ELF-1 (cell line): Measurements from ENCODE around the gene UROD.

Experiments
- DNase-seq: peaks from one replicate; pipeline ENCODE4 v3.0.0-alpha.2; 2016; ENCODE audit warnings: low read depth, low spot score

Gene UROD

DNA sequence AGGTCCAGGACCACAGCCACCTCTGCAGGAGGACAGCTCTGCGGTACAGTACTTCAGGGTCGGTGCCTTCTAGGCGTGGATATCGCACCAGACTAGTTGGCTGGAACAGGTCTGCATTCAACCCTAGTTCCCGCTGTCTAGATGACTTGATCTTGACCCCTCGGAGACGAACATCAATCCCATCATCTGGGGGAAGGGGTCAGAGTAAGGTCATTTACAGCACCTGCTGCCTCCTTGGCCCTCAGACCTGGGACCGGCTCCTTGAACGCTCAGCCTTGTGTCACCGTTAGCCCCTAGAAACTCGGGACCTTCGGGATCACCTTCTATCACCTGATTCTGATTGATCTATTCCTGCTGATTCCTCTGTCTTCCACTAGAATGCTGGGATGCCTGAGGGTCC, 3.5 kb upstream of the UROD start:
- no peak for DNase-seq

DNA sequence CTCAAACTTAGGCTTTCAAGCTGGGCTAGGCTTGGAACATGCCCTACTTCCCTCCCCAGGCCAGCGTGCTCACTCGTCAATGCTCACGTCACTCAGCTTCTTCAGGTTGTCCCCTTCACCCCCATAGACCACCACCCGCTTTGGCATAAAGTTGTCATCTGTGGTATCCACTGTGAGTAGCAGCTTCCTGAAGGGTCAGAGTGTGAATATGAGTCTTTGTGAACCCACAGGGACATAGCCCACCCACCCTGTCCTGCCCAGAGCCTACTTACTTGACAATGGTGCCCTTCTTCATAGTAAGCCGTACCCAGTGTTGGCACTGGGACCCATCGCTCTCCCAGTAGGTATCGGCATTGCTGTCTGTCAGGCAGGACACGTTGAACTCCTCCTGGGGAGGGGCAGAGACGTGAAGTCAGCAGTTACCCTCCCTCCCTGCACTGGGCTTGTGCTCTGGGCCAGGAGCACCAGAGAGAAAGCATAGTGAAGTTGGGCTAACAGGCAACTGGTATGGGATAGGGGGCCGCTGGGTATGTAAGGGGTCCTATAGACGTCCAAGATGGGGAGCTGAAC, 2.7 kb upstream of the UROD start:
- no peak for DNase-seq

DNA sequence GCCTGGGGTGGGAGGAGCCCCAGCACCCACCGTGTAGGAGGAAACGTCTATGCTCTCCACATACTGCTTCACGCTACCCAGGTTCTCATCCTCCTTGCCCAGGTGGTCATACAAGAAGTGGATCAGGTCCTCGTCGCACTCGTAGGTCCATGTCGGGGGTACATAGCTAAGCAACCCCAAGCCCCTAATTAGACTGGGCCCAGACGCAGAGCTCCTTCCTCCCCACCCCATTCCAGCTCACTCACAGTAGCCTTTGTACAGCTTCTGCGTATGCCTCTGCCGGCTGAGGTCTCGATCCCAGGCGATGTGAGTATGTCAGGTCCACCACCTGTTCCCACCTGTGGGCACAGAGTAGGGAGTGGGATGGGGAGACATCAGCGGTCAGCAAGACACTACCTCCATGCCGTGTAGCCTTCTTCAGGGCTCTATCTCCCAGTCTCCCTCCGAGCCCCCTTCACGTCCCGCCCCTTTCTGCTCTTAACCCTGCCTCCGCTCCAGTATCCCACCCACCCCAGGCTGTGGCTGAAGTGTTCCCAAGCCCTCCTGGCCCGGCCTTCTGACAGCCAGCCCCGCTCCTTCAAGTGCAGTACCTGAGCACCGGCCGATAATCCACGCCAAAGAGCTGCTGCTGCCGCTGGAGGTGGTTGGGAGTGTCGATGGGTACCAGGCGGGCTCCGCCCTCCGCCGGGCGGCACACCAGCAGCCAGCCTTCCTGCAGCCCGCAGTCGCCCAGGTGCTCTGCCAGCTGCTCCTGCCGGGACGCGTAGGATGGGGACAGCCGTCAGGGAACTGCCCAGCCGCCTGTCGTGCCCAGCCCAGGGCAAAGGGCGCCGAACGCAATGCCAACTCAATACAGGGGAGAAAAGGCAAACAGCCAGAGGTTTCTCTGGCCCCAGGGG, 1.8 kb upstream of the UROD start:
- peak; percentile 22 for DNase-seq

DNA sequence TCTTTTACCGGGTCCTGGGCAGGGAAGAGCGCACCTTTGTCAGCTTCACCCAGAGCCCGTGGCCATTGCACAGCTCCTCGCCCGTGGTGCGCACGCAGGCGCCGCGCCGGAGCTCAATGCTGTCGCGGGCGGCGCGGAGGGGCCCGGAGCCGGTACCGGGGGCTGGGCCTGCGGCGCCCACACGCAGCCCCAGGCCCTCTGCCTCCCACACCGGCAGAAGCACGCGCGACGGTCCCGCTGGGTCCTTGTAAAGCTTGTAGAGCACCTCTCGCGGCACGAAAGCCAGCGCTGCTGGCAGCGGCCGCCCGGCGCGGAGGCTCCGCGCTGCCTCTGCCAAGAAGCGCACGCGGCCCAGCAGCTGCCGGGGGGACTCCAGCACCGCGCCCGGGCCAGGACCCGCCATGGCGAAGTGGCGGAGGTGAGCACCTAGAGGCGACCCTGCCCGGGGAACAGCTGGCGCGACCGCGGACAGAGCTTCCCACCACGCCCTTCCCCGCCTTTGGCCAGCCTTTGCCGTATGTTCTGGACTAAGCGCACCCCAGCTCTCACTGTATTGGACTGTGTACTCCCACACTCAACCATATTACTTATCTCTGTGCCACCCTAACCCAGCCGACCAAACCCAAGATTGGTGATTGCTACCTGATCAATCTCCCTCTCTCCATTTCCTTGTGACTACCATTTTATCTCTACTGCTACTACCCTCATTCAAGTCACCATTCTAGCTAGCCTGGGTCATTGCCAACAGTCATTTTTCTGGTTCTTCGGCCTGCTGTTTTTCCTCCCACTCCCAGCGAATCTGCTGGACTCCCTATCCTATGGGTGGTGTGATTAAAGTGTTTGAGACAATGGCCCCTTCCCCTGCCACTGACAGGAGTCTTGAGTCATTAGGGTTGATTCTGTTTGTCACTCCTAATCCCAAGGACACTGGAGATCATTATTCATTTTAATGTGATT, 921 bp upstream of the UROD start, which contains the start of gene HECTD3:
Gene HECTD3 (minus strand): TSS at position 470 of the 957 bp plus-strand sequence. CDS start 67 bp downstream, at position 403.
- peak; percentile 79 for DNase-seq

DNA sequence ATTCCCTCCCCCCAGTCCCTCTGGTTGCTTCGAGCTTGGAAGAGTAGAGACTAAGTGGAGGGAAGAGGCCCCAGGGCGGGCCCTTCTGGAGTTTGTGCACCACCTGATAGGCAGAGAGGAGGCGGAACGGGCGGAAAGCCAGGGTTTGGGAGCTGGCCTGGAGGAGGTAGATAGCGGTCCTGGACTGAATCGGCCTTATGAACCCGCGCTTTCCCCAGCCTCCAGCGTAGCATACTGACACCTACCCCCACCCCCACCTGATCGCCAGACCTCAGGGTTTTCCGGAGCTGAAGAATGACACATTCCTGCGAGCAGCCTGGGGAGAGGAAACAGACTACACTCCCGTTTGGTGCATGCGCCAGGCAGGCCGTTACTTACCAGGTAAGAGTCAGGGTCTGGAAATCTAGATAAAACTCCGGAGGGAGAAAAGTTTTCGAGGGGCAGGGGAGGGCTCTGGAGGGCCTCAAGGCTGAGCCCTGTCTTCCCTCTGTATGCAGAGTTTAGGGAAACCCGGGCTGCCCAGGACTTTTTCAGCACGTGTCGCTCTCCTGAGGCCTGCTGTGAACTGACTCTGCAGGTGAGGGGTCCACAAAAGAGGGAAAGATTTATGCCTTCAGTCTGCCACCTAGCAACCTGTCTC, 705 bp downstream of the UROD start:
- peak; percentile 88 for DNase-seq

DNA sequence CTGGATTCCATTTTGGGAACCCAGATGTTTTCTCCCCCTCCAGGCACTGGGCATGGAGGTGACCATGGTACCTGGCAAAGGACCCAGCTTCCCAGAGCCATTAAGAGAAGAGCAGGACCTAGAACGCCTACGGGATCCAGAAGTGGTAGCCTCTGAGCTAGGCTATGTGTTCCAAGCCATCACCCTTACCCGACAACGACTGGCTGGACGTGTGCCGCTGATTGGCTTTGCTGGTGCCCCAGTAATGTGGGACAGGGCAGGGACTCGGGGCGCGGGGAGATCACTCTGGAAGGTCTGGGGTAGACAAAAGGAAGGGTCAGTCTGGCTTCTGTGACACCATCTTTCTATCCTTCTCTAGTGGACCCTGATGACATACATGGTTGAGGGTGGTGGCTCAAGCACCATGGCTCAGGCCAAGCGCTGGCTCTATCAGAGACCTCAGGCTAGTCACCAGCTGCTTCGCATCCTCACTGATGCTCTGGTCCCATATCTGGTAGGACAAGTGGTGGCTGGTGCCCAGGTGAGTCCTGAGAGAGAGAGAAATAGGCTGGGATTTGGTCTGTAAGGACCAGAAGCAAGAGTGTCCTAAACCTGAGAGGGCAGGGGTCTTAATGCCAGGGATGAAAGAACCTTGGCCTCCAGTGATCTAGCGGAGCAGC, 1.6 kb downstream of the UROD start:
- DNase-seq = no peak

DNA sequence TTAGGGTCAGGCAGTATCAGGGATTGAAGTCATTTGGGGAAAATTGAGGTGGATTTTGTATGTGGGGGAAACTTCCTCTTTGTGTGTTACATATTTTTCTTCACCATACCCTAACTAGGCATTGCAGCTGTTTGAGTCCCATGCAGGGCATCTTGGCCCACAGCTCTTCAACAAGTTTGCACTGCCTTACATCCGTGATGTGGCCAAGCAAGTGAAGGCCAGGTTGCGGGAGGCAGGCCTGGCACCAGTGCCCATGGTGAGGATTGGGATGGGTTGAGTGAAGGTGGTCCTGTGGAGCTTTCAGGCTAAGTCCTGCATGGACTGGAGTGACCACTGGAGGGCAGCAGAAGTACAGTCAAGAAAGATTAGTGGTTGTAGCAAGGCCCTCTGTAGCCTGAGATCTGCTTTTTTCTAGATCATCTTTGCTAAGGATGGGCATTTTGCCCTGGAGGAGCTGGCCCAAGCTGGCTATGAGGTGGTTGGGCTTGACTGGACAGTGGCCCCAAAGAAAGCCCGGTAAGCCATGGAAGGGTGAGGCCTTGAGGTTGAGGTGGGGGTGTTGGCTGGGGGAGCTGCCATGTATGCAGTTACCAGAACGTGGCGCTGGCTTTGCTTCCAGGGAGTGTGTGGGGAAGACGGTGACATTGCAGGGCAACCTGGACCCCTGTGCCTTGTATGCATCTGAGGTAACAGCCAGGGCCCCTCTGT, 2.4 kb downstream of the UROD start:
- DNase-seq = peak; percentile 93

DNA sequence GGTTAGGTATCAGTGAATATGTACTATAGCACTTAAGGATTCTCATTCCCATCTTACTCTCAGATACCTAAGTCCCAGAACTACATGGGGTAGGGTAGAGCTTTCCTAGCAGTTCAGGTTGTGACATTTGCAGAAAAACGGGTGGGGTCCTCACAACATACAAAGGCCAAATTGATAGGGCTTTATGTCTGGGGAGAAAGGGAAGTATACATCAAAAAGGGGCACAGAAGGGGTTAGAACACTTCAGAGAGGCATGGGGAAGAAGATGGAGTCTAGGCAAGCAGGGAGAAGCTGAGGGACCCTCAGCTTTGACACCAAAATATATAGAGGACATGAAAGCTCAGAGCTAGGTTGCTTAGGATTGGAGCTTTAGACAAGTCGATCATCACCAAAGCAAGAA, 3.6 kb downstream of the UROD start:
- no peak for DNase-seq

DNA sequence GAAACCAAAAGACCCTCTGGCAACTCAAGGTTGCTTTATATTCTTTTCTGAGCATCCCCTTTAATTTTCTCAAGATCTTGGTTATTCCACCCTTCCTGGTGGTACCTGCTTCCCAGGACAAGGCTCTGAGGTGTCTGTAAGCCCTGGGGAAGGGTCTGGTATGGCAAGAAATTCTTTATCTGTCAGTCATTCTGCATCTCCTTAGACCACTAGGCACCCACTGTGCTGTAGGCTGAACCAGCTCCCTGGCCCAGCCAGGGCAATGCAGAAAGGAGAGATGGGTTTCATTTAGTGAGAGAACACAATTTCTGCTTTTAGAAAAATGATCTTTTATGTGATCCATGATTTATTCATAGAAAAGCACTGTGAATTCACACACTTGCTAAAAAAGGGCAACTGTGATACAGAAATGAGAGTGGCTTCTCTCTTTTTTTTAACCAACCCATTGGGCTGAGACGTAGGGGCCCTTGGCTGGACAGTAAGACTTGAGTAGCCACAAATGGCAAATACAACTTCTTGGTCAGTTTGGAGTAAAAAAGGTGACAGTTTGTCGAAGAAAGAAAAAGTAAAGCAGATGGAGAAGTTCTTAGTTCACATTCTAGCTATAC, 4.1 kb downstream of the UROD start:
- DNase-seq = no peak

DNA sequence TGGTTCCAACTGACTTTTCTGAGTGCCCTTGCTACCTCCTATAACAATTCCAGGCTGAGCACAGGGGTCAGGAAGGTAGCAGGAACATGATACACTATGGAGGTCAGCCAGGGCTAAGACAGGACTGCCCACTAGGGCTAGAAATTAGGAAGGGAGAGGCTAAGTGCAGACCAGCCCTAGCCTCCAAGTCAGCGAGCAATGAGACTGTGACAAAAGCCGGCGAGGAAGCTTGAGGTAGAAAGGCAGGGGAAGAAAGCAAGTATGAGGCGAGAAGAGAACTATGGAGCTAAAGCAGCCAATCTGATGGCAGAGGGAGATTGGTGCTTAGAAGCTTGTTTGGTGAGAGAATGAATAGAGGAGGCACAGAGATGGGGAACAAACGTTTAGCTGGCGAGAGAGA, 4.7 kb downstream of the UROD start:
- DNase-seq = no peak

DNA sequence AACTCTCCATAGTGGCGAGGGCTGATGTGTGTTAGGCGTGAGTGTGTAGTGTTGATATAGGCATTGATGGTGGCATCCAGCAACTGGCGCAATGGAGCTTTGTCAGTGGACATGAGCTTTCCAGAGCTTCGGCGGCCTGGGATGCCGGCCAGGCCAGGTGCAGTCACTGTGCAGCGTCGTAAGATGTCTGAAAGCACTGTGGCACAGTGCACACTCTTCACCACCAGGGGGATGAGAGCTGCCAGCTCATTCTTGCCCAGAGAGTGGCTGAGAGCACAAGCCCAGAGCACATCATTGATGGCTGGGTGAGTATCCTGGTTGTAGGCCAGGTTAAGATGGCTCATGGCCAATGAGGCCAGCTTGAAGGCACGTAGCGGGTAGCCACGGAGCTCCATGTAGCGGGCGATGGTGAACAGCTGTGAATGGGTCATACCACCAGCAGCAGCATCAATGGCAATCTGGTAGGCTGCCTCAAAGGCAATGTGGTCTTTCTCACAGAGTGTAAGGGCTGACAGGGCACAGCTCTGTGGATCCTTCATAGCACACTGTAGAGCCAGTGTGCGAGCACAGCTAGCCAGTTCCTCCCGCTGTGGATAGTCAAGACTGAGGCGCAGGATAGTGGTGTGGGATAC, 6.7 kb downstream of the UROD start:
- DNase-seq = peak; percentile 74

DNA sequence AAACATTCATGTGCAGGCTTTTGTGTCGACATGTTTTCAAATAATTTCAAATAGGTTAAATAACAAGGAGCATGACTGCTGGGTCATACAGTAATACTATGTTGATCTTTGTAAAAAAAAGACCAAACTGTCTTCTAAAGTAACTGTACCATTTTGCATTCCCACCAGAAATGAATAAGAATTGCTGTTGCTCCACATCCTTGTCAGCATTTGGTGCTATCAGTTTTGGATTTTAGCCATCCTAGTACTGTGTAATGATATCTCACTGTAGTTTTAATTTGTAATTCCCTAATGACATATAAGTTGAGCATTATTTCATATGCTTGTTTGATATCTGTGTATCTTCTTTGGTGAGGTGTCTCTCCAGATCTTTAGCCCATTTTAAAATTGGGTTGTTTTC, 11.6 kb downstream of the UROD start:
- DNase-seq = no peak

DNA sequence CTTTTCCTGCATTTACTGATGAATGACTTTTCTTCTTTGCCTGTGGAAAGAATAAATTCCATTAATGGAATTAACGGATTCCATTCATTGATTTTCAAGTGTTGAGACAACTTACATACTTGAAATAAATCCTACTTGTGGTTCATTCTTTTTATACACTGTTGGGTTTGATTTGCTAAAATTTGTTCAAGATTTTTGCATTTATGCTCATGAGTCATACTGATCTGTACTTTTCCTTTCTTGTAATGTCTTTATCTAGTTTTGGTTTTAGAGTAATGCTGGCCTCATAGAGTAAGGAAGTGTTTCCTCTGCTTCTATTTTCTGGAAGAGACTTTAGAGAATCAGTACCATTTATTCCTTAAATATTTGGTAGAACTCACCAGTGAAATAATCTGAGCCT, 14.4 kb downstream of the UROD start:
- no peak for DNase-seq

DNA sequence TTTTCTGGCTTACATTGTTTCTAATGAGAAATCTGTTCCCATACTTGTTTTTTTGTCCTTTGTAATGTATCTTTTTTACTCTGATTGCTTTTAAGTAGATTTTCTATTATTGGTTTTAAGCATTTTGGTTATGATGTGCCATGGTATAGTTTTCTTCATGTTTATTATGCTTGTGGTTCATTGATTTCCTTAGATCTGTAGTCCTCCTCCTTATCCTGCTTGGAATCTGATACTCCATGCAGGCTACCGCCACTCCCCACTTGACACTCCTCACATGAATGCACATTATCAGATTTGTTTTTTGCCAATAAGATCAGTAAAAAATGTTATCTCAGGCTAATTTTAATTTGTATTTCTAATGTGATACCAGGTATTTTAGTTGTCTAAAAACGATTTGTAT, 20.8 kb downstream of the UROD start:
- no peak for DNase-seq

DNA sequence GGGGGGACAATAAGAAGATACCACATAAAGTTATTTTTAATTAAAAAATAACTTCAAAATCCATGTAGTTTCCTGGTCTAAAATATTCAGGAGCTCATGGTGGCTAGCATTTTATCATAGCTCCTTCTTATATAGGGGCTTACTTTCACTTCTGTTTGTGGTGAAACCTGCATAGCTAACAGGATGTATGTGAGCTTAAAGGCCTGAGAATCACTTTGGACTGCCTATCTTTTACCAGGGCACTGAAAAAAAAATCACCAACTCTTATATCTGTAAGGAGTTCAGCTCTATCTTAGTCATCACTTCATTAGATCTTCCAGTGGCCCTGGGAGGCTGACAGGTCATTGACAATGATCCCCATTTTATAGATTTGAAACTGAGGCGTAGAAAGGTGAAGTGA, 21.3 kb downstream of the UROD start:
- DNase-seq = no peak

DNA sequence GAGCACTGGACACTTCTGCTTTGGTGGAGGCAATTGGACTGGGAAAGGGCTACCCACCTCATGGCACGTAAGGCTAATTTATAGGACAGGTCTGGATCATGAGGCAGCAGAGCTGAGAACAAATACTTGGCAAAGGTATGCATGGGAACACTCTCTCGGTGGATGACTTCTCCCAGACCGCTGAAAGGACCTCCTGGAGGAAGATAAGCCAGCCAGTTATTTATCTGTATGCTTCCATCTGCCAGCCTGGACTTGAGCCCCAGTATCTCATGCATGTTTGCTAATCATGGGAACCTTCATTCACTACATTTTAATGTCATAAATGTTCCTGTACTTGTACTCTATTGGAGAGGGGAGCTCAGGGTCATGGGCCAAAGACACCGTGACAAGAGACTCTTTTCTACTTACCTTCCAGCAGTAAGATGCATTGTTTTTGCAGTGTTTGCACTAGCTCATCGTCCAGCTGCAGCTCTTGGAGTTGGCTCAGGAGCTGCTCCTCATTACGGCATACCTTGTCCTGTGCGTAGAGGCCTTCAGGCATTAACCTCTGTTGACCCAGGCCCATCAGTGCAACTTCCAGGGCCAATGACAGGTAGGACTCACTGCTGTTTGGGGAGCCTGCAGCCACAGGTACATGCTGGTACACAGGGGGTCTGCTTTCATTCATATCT, 23.7 kb downstream of the UROD start:
- DNase-seq = no peak

DNA sequence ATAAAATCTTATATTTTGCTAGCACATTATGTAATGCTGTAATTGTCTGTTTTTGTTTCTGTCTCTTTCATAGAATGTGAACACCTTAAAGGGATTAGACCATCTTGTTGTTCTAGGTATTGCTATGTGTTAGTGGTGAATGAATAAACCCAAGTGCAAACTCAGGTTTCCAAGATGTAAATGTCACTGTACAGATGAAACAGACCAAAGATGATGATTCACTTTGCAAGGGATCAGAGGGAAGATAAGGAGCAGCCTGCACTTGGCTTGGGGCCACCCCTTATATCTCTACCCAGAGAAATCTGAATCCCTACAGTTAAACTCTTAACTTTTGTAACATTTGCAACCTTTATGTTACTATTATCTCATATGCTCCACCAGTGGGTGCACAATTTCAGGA, 25.4 kb downstream of the UROD start:
- DNase-seq = no peak

DNA sequence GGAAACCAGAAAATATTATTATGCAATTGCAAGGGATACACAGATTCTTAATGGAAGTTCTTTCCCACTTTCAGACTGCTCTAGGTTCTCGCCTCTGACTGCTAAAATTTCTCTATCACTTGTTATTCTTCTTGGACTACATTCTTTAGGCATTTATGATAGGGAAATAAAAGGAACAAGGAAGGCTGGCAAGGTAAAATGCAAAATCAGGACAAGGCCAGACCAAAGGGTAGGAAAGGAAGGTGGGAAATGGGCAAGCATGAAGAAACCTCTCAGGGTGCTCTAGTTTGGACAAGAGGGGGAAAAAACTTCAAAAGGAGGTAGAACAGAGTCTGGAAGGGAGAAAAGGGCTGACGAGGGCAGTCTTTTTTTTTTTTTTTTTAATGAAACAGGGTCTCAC, 26.2 kb downstream of the UROD start:
- DNase-seq = no peak
